H1 (cell line): ENCODE measurements around the gene BAD. TPM values are rescaled to one million over a fixed set of nuclear protein-coding genes. Genes with fewer than 3 reads are reported as not detected.
A peak's percentile ranks its signal among the peaks of the same experiment; 100 is the strongest.

ENCODE experiments used
- CTCF ChIA-PET: fragments of 300-600 bp; sonication (Branson Sonifier 250); formaldehyde crosslinking; loops from one replicate; lab custom pipeline; 2021; ENCODE audit not compliant: partially characterized antibody; lab: Charles Lee
- POLR2A ChIA-PET: fragments of 300-600 bp; sonication (Branson Sonifier 250); formaldehyde crosslinking; loops from one replicate; lab custom pipeline; 2021; ENCODE audit warnings: inconsistent platforms; ENCODE audit not compliant: partially characterized antibody; lab: Charles Lee
- DNase-seq, 2 experiments: peaks; one replicate each; pipeline versions ENCODE4 v3.0.0 to v3.0.0-alpha.2; 2010 to 2022; ENCODE audit warnings: low spot score in 2 of 2, low read depth in 1 of 2, mixed read lengths in 1 of 2
- FAIRE-seq: peaks from 2 replicates; lab custom pipeline; 2011; peaks lifted over from hg19 to GRCh38; lab: Jason Lieb, UNC
- H2AFZ ChIP-seq: 2 replicates; pipeline ENCODE4 v1.8.1; 2012; ENCODE audit warnings: low read length, inconsistent platforms
- H2AK5ac ChIP-seq: 2 replicates; pipeline ENCODE4 v1.6.1; 2013; ENCODE audit warnings: low read depth, low read length
- H2BK120ac ChIP-seq: replicated peaks from 2 replicates; pipeline ENCODE3; 2013; ENCODE audit warnings: low read depth, low read length, inconsistent platforms
- H2BK12ac ChIP-seq: 2 replicates; pipeline ENCODE4 v1.6.1; 2013; ENCODE audit warnings: low read depth, low read length
- H2BK15ac ChIP-seq: 2 replicates; pipeline ENCODE4 v1.6.1; 2013; ENCODE audit warnings: low read length
- H2BK20ac ChIP-seq: 2 replicates; pipeline ENCODE4 v1.6.1; 2013; ENCODE audit warnings: low read length
- H2BK5ac ChIP-seq: 2 replicates; pipeline ENCODE4 v1.6.1; 2013; ENCODE audit warnings: low read depth, low read length
- H3K14ac ChIP-seq: 2 replicates; pipeline ENCODE4 v1.6.1; 2013; ENCODE audit warnings: inconsistent platforms; ENCODE audit not compliant: insufficient read length
- H3K18ac ChIP-seq: 2 replicates; pipeline ENCODE4 v1.6.1; 2013; ENCODE audit warnings: low read length; ENCODE audit errors: extremely low read depth
- H3K23ac ChIP-seq: 2 replicates; pipeline ENCODE4 v1.6.1; 2013; ENCODE audit warnings: inconsistent platforms; ENCODE audit not compliant: insufficient read length
- H3K23me2 ChIP-seq: 2 replicates; pipeline ENCODE4 v1.6.1; 2013; ENCODE audit warnings: low read depth, low read length
- H3K27ac ChIP-seq: 2 replicates; pipeline ENCODE4 v1.6.1; 2011; ENCODE audit warnings: low read depth, low read length, inconsistent platforms
- H3K27me3 ChIP-seq, 4 experiments: replicated peaks in 1 of 4; 1 replicate in 1 of 4; 2 replicates in 3 of 4; pipeline versions ENCODE4 v1.6.1 to v1.8.1; 2011 to 2013; ENCODE audit warnings: low read length in 3 of 4, mild to moderate bottlenecking in 3 of 4, inconsistent platforms in 2 of 4, mixed read lengths in 2 of 4, moderate library complexity in 1 of 4; ENCODE audit not compliant: control insufficient read depth in 3 of 4, insufficient read depth in 3 of 4; ENCODE audit errors: extremely low read depth in 1 of 4
- H3K36me3 ChIP-seq, 4 experiments: 2 replicates each; pipeline versions ENCODE4 v1.6.1 to v1.8.1; 2011 to 2013; ENCODE audit warnings: mild to moderate bottlenecking in 4 of 4, low read length in 3 of 4, moderate library complexity in 2 of 4, control low read depth in 1 of 4, inconsistent platforms in 1 of 4; ENCODE audit not compliant: insufficient read depth in 4 of 4, control insufficient read depth in 2 of 4
- H3K4ac ChIP-seq: replicated peaks from 2 replicates; pipeline ENCODE3; 2013; ENCODE audit warnings: low read length, low read depth, mixed read lengths, inconsistent platforms; ENCODE audit not compliant: insufficient read length
- H3K4me1 ChIP-seq, 4 experiments: replicated peaks in 1 of 4; 1 replicate in 1 of 4; 2 replicates in 3 of 4; pipeline versions ENCODE4 v1.6.1 to v1.8.1; 2011 to 2013; ENCODE audit warnings: low read length in 3 of 4, inconsistent platforms in 2 of 4, mixed read lengths in 1 of 4; ENCODE audit not compliant: insufficient read depth in 4 of 4, control insufficient read depth in 3 of 4
- H3K4me2 ChIP-seq, 2 experiments: 2 replicates each; pipeline versions ENCODE4 v1.6.1 to v1.8.1; 2011 to 2013; ENCODE audit warnings: low read depth in 2 of 2, low read length in 2 of 2, control low read depth in 1 of 2, inconsistent platforms in 1 of 2, mild to moderate bottlenecking in 1 of 2; ENCODE audit not compliant: insufficient read depth in 1 of 2
- H3K4me3 ChIP-seq, 4 experiments: fragments of 200-600, 300-600 bp in 1 of 4; sonication (generic), shearing (Covaris generic), sonication (Bioruptor Twin) in 1 of 4; 2 replicates each; pipeline versions ENCODE4 v1.5.1 to v1.8.1; 2011 to 2016; ENCODE audit warnings: low read length in 4 of 4, low read depth in 3 of 4, control low read depth in 2 of 4, inconsistent platforms in 2 of 4, mild to moderate bottlenecking in 2 of 4, mixed read lengths in 1 of 4, moderate library complexity in 1 of 4; ENCODE audit not compliant: insufficient read depth in 2 of 4; ENCODE audit errors: extremely low read depth in 1 of 4
- H3K56ac ChIP-seq: replicated peaks from 2 replicates; pipeline ENCODE3; 2013; ENCODE audit warnings: low read depth, mild to moderate bottlenecking, mixed read lengths, low read length, inconsistent platforms; ENCODE audit not compliant: insufficient read length
- H3K79me1 ChIP-seq: 2 replicates; pipeline ENCODE4 v1.6.1; 2013; ENCODE audit warnings: low read depth, low read length, control low read depth
- H3K79me2 ChIP-seq, 2 experiments: 2 replicates each; pipeline versions ENCODE4 v1.6.1 to v1.8.1; 2012 to 2013; ENCODE audit warnings: low read length in 2 of 2, mild to moderate bottlenecking in 2 of 2, inconsistent platforms in 1 of 2; ENCODE audit not compliant: insufficient read depth in 2 of 2, control insufficient read depth in 1 of 2
- H3K9ac ChIP-seq, 4 experiments: replicated peaks in 1 of 4; 1 replicate in 1 of 4; 2 replicates in 3 of 4; pipeline versions ENCODE4 v1.6.1 to v1.8.1; 2011 to 2013; ENCODE audit warnings: low read depth in 3 of 4, low read length in 3 of 4, control low read depth in 2 of 4, mild to moderate bottlenecking in 2 of 4, moderate library complexity in 2 of 4, inconsistent platforms in 1 of 4; ENCODE audit errors: extremely low read depth in 1 of 4
- H3K9me3 ChIP-seq, 2 experiments: 2 replicates each; pipeline versions ENCODE4 v1.6.1 to v1.8.1; 2012 to 2013; ENCODE audit warnings: mild to moderate bottlenecking in 2 of 2, moderate library complexity in 2 of 2, control low read depth in 1 of 2, inconsistent platforms in 1 of 2, low read depth in 1 of 2, low read length in 1 of 2, mixed read lengths in 1 of 2; ENCODE audit not compliant: insufficient read depth in 2 of 2
- H4K20me1 ChIP-seq, 2 experiments: replicated peaks in 1 of 2; 2 replicates each; pipeline versions ENCODE3 to v1.8.1; 2011 to 2013; ENCODE audit warnings: inconsistent platforms in 2 of 2, low read length in 2 of 2, mild to moderate bottlenecking in 1 of 2; ENCODE audit not compliant: insufficient read depth in 2 of 2, control insufficient read depth in 1 of 2
- H4K5ac ChIP-seq: 2 replicates; pipeline ENCODE4 v1.6.1; 2013; ENCODE audit warnings: low read length, low read depth, mixed read lengths, inconsistent platforms; ENCODE audit not compliant: insufficient read length
- H4K8ac ChIP-seq: 2 replicates; pipeline ENCODE4 v1.8.0; 2013; ENCODE audit warnings: mild to moderate bottlenecking, moderate library complexity, low read length, inconsistent platforms; ENCODE audit not compliant: insufficient read depth; ENCODE audit errors: extremely low read depth
- H4K91ac ChIP-seq: replicated peaks from 2 replicates; pipeline ENCODE3; 2013; ENCODE audit warnings: low read length, mixed read lengths, inconsistent platforms; ENCODE audit not compliant: insufficient read length
- RBBP5 ChIP-seq: IDR thresholded peaks from 2 replicates; pipeline ENCODE4 v1.7.1; 2012; ENCODE audit warnings: low read depth, mild to moderate bottlenecking, inconsistent platforms, low read length, moderate library complexity, borderline replicate concordance
- TAF7 ChIP-seq: optimal IDR thresholded peaks from 2 replicates; pipeline ENCODE3; 2011; ENCODE audit warnings: low read depth, mild to moderate bottlenecking, inconsistent platforms, low read length, moderate library complexity, borderline replicate concordance
- WGBS, 2 experiments: shearing (Covaris generic) in 1 of 2; methylation state at CpG; one replicate each; pipeline versions ENCODE4 v1.1.6 to v1.1.7; 2013 to 2015; ENCODE audit warnings: low lambda C conversion rate in 2 of 2, mixed read lengths in 2 of 2, inconsistent platforms in 1 of 2, low coverage in 1 of 2, missing lambda C conversion rate in 1 of 2; ENCODE audit not compliant: insufficient replicate concordance in 2 of 2, insufficient coverage in 1 of 2, insufficient read length in 1 of 2; ENCODE audit errors: extremely low coverage in 1 of 2, missing lambda C conversion rate in 1 of 2; 5-methylcytosine and 5-hydroxymethylcytosine counted together
- polyA plus RNA-seq, 7 experiments: library from polyadenylated mRNA; depleted of rRNA in 3 of 7; stranded (reverse) in 5 of 7; unstranded in 2 of 7; fragments of >200 nt in 5 of 7; fragments of 200-250 nt in 2 of 7; gene quantifications; 1 replicate in 5 of 7; 2 replicates in 1 of 7; 4 replicates in 1 of 7; pipeline versions ENCODE4 v1.2.1 to v1.2.3, GENCODE V29; 2011 to 2013; ENCODE audit warnings: missing spikeins in 2 of 7, mixed read lengths in 2 of 7
- total RNA-seq: library from RNA; stranded (reverse); fragmentation: NEBNext Ultra II Directional; extraction: Animal tissue kit (Norgen Biotek cat#: 25700); gene quantifications from 2 replicates; pipeline ENCODE4 v1.2.1, GENCODE V29; 2021

Gene BAD
- total and polyA plus RNA-seq, 2 of the 8 experiments (the other 6 are each of a cell fraction or from before 2014, with no cell fraction given) = 23.1 to 33.7 TPM

GRCh38 chr11:64263947-64264317, 20.5 kb downstream of the BAD start:
- Histone ChIP-seq H3K56ac (peak overlapping the region; percentile 46), H2BK5ac (no peak overlapping the region), H2BK20ac (no peak overlapping the region), H3K4me3 (no peak overlapping the region), H3K9ac (no peak overlapping the region), H3K79me2 (no peaks in the 10 kb centered on the region), H3K4me1 (peaks cover 0 to 10% (median 4%) of the 10 kb centered on the region in 4 experiments; a peak in 5 of 7 replicates), H2BK12ac (no peak overlapping the region), H3K4me2 (no peak overlapping the region), H3K23me2 (no peaks in the 10 kb centered on the region), H2AFZ (no peak overlapping the region), H4K20me1 (peaks cover 4 to 15% of the 10 kb centered on the region in 2 experiments), H2BK120ac (no peak overlapping the region), H4K5ac (no peak overlapping the region), H3K36me3 (peaks cover 20 to 71% (median 35%) of the 10 kb centered on the region in 4 experiments), H3K27me3 (no peaks in the 10 kb centered on the region), H3K27ac (no peak overlapping the region), H3K79me1 (no peaks in the 10 kb centered on the region), H3K4ac (no peak overlapping the region), H3K9me3 (no peaks in the 10 kb centered on the region), H3K14ac (no peak overlapping the region), H3K23ac (no peak overlapping the region), H4K8ac (peak overlapping the region; percentile 71; the same call in 1 of the 2 replicates), H2AK5ac (no peak overlapping the region), H4K91ac (no peak overlapping the region), H2BK15ac (no peak overlapping the region), H3K18ac (no peak overlapping the region)
- ChIA-PET CTCF (interaction anchor here (0.5 to 8.5 kb wide), 10 partner anchors 8 to 706 kb away, joined by 3 to 102 read pairs (median 6); partner anchors contain the start of genes CATSPERZ, PLCB3 and PPP1R14B), POLR2A (interaction anchor here (0.6 to 11.9 kb wide), 5 partner anchors 7 to 59 kb away, joined by 3 to 352 read pairs (median 4); partner anchors contain the start of genes FKBP2, PLCB3 and PPP1R14B)
- TF ChIP-seq TAF7 (no peak), RBBP5 (no peak)
- DNase-seq (no peak), FAIRE-seq (no peak)
- 89% methylated on average over 8 of the region's 8 CpGs; no CpG with 5 or more reads in 1 of the 2 experiments for WGBS, 2 experiments
